ENCODE measurements around the gene RLBP1.

Gene RLBP1

DNA sequence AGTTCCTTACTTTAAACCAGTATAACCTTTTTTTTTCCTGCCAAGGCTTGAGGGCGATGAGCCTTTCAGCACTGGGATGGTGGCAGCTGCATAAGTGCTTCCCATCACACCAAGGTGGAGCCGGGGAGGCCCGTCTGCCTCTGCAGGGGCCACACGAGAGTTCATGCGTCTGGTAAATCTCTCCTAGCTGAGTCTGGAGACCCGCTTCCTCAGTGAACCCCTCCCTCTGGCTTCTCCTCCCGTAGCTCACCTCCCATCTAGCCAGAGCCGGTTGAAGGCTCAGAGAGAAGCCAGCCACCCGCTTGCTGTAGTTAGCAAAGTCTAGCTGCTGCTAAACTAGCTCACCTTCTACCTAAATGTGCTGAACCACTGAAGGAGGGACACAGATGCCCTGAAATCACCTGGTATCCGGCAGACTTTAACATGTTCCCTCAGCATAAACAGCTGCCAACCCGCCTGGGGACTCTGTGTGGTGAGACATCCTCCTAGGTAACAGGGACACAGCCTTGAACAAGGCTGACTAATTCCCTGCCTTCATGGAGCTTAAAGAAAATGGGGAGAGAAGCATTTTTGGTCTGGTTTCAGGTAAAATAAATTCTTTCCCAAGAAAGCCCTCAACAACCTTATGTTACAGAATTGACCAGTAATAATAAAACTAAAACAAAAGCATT, 42.9 kb downstream of the RLBP1 start:
- no peak overlapping the region for H3K4me3 ChIP-seq (ENCODE audit: low read length)
- TF ChIP-seq, protein P1, sequence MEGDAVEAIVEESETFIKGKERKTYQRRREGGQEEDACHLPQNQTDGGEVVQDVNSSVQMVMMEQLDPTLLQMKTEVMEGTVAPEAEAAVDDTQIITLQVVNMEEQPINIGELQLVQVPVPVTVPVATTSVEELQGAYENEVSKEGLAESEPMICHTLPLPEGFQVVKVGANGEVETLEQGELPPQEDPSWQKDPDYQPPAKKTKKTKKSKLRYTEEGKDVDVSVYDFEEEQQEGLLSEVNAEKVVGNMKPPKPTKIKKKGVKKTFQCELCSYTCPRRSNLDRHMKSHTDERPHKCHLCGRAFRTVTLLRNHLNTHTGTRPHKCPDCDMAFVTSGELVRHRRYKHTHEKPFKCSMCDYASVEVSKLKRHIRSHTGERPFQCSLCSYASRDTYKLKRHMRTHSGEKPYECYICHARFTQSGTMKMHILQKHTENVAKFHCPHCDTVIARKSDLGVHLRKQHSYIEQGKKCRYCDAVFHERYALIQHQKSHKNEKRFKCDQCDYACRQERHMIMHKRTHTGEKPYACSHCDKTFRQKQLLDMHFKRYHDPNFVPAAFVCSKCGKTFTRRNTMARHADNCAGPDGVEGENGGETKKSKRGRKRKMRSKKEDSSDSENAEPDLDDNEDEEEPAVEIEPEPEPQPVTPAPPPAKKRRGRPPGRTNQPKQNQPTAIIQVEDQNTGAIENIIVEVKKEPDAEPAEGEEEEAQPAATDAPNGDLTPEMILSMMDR (conservative IDR thresholded peaks at IDR 0.05; ENCODE audit: low read length) = no peak
- DNase-seq (ENCODE audit: low read depth) = no peak

DNA sequence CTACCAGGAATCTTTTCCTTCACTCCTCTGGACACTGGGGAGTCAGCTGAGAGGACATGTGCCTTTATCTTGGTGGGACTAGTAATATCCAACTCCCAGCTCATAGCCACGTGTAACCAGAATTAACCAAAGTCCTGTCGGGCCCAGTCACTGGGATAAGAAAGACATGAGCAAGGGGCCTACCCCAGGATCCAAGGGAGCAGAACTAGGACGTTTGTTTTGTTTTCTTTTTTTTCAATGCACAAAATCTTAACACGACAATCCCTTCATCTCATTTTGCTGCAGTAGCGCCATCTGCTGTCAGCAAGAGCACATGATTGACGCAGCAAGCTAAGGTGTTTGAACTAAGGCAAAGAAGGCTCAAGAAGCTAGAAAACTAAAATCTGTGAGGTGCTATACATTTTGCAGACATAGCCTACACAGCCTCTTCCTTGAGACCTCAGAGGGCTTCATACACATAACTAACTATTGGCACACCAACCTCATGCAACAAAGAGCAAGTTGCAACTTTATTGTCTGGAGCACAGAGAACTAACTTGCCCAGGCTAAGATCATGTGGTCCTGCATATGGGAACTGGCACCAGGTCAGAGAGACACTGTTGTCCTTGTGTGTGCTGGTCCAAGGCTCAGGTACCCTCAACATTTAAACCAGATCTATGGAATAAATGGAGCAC, 43.6 kb downstream of the RLBP1 start:
- no peak overlapping the region for H3K4me3 ChIP-seq (ENCODE audit: low read length)
- DNase-seq (ENCODE audit: low read depth) = peak; percentile 80
- TF ChIP-seq, protein P1 (conservative IDR thresholded peaks at IDR 0.05; ENCODE audit: low read length) = peak; percentile 96

DNA sequence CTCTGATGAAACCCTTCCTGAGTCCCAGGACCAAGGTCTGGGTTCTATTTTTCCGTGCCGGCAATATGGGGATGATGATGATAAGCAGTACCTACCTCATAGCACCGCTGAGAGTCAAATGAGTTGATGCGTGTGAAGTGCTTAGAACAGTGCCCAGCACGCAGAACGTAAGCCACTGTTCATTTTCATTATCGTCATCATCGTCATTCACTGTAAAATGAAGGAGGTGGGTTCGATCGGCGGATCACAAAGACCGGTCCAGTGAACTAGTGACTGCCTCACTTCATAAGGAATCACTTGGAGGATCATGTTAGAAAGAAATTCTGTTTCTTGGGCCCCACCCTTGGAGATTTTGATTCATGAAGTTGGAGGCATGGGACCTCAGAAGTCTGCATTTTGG, 44.3 kb downstream of the RLBP1 start:
- TF ChIP-seq, protein P1 (conservative IDR thresholded peaks at IDR 0.05; ENCODE audit: low read length) = no peak
- DNase-seq (ENCODE audit: low read depth) = no peak
- H3K4me3 ChIP-seq (ENCODE audit: low read length) = no peak overlapping the region

DNA sequence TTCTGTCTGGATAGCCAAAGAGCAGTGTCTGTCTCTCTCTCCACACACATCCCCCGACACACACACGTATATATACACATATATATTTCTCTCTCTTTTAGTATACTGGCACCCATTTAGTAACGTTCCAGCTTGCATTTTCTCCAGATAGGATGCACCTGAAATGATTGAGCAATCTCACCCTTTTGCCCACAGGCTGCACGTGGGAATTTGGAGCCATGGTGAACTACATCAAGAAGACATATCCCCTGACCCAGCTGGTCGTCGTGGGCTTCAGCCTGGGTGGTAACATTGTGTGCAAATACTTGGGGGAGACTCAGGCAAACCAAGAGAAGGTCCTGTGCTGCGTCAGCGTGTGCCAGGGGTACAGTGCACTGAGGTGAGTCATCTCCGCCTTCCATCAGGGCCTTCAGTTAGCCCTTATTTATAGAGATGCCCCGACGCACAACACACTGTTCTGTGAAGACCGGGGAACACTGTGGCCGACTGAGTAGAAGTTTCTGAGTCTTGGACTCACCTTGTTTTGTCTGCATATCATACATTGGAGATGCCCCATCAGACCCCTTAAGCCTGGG, 45.7 kb downstream of the RLBP1 start:
- TF ChIP-seq, protein P1 (conservative IDR thresholded peaks at IDR 0.05; ENCODE audit: low read length) = no peak
- H3K4me3 ChIP-seq (ENCODE audit: low read length) = no peak overlapping the region
- no peak for DNase-seq (ENCODE audit: low read depth)

DNA sequence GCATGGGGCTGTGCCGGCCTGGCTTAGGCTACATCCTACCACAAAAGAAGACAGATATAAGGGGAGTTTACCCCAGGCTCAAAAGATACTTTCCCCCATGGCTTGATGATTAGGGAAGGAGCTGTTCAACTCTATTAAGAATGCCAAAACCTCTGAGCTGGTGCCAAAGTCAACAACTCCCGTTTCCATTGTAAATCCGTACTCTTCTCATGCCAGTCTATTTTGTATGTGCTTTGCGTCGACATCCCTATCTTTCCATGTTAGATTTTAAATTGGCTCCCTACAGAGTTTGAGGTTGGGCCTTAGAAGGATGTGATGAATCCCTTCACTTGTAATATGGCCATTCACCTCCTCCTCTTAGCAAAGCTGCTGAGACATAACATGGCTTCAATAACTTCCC, 46.9 kb downstream of the RLBP1 start:
- H3K4me3 ChIP-seq (ENCODE audit: low read length) = no peak overlapping the region
- TF ChIP-seq, protein P1 (conservative IDR thresholded peaks at IDR 0.05; ENCODE audit: low read length) = no peak
- no peak for DNase-seq (ENCODE audit: low read depth)

DNA sequence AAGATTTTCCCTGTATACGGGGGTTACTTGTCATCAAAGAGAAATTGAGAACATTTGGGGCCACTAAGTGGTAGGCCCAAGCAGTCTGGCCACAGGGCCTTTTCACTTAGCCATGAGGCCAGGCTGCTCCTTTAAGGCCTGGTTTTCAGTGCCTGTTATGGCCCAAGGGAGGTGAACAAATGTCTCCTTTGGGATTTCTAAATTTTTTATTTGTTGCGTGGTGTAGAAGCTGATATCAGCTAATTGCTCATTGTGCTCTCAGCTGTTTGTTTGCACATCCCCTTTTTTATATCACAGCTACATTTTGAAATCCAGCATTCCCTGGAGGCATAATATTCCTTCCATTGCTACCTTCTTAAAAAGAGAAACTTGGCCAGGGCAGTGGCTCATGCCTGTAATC, 48.5 kb downstream of the RLBP1 start:
- TF ChIP-seq, protein P1 (conservative IDR thresholded peaks at IDR 0.05; ENCODE audit: low read length) = no peak
- no peak overlapping the region for H3K4me3 ChIP-seq (ENCODE audit: low read length)
- DNase-seq (ENCODE audit: low read depth) = no peak
